AG10803 (cell line): ENCODE results near the gene DNAH3.
A peak's percentile ranks its signal among the peaks of the same experiment; 100 is the strongest.
"Not testable (repeated sequence)": the region's sequence is repeated elsewhere in the genome, so short reads cannot be mapped to it uniquely, and the experiment has no call there.

Experiments
- DNase-seq: peaks from one replicate; pipeline ENCODE4 v3.0.0; 2010; ENCODE audit warnings: low read depth
- H3K4me3 ChIP-seq: 2 replicates; pipeline ENCODE4 v1.5.1; 2011; ENCODE audit warnings: mild to moderate bottlenecking, low read length, control low read depth
- CTCF ChIP-seq: conservative IDR thresholded peaks from 2 replicates; pipeline ENCODE4 v1.5.1; 2011; ENCODE audit warnings: mild to moderate bottlenecking, low read length, control low read depth, inconsistent platforms

DNAH3 gene

GRCh38 chr16:21021316-21021715 lies 129.3 kb downstream of the DNAH3 start:
- no peak for DNase-seq
- no peak for TF ChIP-seq CTCF
- H3K4me3 ChIP-seq, result no peak overlapping the region

- TF ChIP-seq CTCF, result no peak
Observed at GRCh38 chr16:21009815-21010214, 140.8 kb downstream of the DNAH3 start.

GRCh38 chr16:21005008-21005407 lies 145.6 kb downstream of the DNAH3 start:
- H3K4me3 ChIP-seq, result no peak overlapping the region
- no peak for DNase-seq
- no peak for TF ChIP-seq CTCF

More at GRCh38 chr16:21009815-21010214, 140.8 kb downstream of the DNAH3 start:
- no peak overlapping the region for H3K4me3 ChIP-seq
- DNase-seq, result no peak

- H3K4me3 ChIP-seq, result no peak overlapping the region
- peak; percentile 4 for DNase-seq
- peak; percentile 44 for TF ChIP-seq CTCF
Observed at GRCh38 chr16:21001262-21001661, 149.4 kb downstream of the DNAH3 start.

GRCh38 chr16:20997147-20997546 lies 153.5 kb downstream of the DNAH3 start:
- no peak for DNase-seq
- TF ChIP-seq CTCF, result no peak
- no peak overlapping the region for H3K4me3 ChIP-seq

- no peak for DNase-seq
- no peak for TF ChIP-seq CTCF
Observed at GRCh38 chr16:20995711-20996110, 154.9 kb downstream of the DNAH3 start.

GRCh38 chr16:20989496-20990070 lies 161.1 kb downstream of the DNAH3 start:
- not testable (repeated sequence) for H3K4me3 ChIP-seq, DNase-seq

More at GRCh38 chr16:20995711-20996110, 154.9 kb downstream of the DNAH3 start:
- no peak overlapping the region for H3K4me3 ChIP-seq

- TF ChIP-seq CTCF, result no peak
- no peak overlapping the region for H3K4me3 ChIP-seq
- DNase-seq, result no peak
Observed at GRCh38 chr16:20987049-20987448, 163.6 kb downstream of the DNAH3 start.
